Kidney (tissue), 14 donors: ENCODE data around the gene SLC24A4. TPM values are rescaled to one million over a fixed set of nuclear protein-coding genes. Genes with fewer than 3 reads are reported as not detected.

Experiments
- DNase-seq, 5 donors: peaks; one replicate each; pipeline ENCODE4 v3.0.0-alpha.2; 2013 to 2020
- FAIRE-seq: peaks from 2 replicates; lab custom pipeline; 2012; peaks lifted over from hg19 to GRCh38; lab: Jason Lieb, UNC
- H3K27ac ChIP-seq, 2 donors: one replicate each; pipeline ENCODE4 v1.7.0; 2013; ENCODE audit warnings: low read depth in 2 of 2, low read length in 2 of 2, inconsistent platforms in 1 of 2
- H3K27me3 ChIP-seq: one replicate; pipeline ENCODE4 v1.7.1; 2013; ENCODE audit warnings: low read length, inconsistent platforms; ENCODE audit not compliant: control insufficient read depth, insufficient read depth
- H3K36me3 ChIP-seq, 3 donors: one replicate each; pipeline versions ENCODE4 v1.7.0 to v1.7.1; 2013; ENCODE audit warnings: low read length in 3 of 3, control low read depth in 1 of 3, inconsistent platforms in 1 of 3; ENCODE audit not compliant: insufficient read depth in 3 of 3, control insufficient read depth in 2 of 3
- H3K4me1 ChIP-seq, 3 donors: one replicate each; pipeline versions ENCODE4 v1.7.0 to v1.7.1; 2013; ENCODE audit warnings: low read length in 3 of 3, inconsistent platforms in 1 of 3, low read depth in 1 of 3; ENCODE audit not compliant: control insufficient read depth in 2 of 3, insufficient read depth in 2 of 3
- H3K4me3 ChIP-seq, 3 donors: one replicate each; pipeline versions ENCODE4 v1.7.0 to v1.8.1; 2013; ENCODE audit warnings: low read length in 3 of 3, control low read depth in 1 of 3, inconsistent platforms in 1 of 3
- H3K9ac ChIP-seq, 3 donors: one replicate each; pipeline versions ENCODE4 v1.7.0 to v1.7.1; 2013; ENCODE audit warnings: low read length in 3 of 3, control low read depth in 1 of 3, inconsistent platforms in 1 of 3
- H3K9me3 ChIP-seq, 3 donors: one replicate each; pipeline versions ENCODE4 v1.7.0 to v1.7.1; 2013; ENCODE audit warnings: low read length in 3 of 3, control low read depth in 1 of 3, inconsistent platforms in 1 of 3; ENCODE audit not compliant: control insufficient read depth in 2 of 3, insufficient read depth in 1 of 3
- intact Hi-C: fragments of 100-400 bp; cut with DNase I; formaldehyde crosslinking; loops from one replicate; pipeline ENCODE4 v1.11.1; 2022
- polyA plus RNA-seq: library from polyadenylated mRNA; stranded (reverse); fragments of 350-450 nt; fragmentation: Illumina TruSeq; extraction: RNeasy Lipid Tissue Mini Kit (QIAGEN cat#74804); gene quantifications from one replicate; pipeline ENCODE4 v1.2.3, GENCODE V29; 2014; ENCODE audit warnings: low read depth, low replicate concordance; ENCODE audit not compliant: insufficient read depth
- total RNA-seq: library from RNA; stranded (reverse); fragmentation: NEBNext Ultra II Directional; extraction: Animal tissue kit (Norgen Biotek cat#: 25700); gene quantifications from one replicate; pipeline ENCODE4 v1.2.1, GENCODE V29; 2021
- TF ChIP-seq, protein P1 (sequence below): IDR thresholded peaks from 3 replicates; pipeline ENCODE4 v1.5.1; 2012; ENCODE audit warnings: mild to moderate bottlenecking, moderate library complexity, borderline replicate concordance; ENCODE audit not compliant: insufficient read depth; ENCODE audit errors: extremely low read depth
- donor health status: control.
- donor health status: control.
- donor health status: control.
- donor health status: control.
- donor health status: control.
- donor health status: DM: yes; HTN: yes; CAD: no.
- donor health status: Normal renal cell carcinoma (clear cell type).

SLC24A4 gene
- total and polyA plus RNA-seq, 2 donors from 2014 or later = 0.32 to 0.85 TPM

DNA sequence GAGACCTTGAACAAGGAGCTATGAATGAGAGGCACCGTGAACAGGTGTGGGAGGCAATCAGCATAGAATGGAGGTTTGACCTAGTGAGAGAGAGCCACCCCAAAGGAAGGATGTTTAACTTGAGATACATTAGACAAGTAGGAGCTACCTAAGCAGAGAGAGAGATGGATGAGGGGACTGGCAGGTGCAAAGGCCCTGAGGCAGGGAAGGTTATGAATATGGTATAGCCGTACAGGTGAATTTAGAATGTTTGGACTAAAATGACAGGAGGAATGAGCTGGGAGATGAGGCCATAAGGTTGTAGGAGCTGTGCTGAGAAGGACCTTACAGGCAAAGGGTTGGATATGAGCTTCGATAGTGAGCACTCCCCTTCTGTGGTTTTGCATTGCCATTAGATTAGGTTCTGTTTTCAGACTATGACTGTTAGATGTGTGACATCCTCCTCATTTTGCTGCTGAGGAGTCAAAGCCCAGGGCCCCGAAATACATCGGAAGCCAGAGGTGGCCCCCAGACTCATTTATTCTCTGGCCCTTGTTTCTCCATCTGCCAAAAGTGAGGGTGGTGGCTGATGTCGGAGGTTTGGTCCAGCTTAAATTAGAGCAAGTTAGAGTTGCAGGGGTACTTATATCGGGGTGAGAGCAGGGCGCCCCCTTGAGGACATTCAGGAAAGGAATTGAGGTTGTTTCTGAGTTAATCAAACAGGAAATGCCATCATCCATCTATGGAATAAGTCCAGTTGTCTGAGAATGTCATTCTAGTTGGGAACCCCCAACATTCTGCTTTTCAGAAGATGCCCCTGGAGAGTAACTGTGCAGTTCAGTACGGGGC is 29.4 kb downstream of the SLC24A4 start:
- DNase-seq = no peak
- Histone ChIP-seq H3K4me1 (no peaks in the 10 kb centered on the region), H3K27ac (no peak overlapping the region), H3K9me3 (no peaks in the 10 kb centered on the region), H3K4me3 (no peak overlapping the region), H3K36me3 (no peaks in the 10 kb centered on the region), H3K9ac (no peak overlapping the region), H3K27me3 (no peaks in the 10 kb centered on the region)
- no peak for FAIRE-seq
- TF ChIP-seq, protein P1, sequence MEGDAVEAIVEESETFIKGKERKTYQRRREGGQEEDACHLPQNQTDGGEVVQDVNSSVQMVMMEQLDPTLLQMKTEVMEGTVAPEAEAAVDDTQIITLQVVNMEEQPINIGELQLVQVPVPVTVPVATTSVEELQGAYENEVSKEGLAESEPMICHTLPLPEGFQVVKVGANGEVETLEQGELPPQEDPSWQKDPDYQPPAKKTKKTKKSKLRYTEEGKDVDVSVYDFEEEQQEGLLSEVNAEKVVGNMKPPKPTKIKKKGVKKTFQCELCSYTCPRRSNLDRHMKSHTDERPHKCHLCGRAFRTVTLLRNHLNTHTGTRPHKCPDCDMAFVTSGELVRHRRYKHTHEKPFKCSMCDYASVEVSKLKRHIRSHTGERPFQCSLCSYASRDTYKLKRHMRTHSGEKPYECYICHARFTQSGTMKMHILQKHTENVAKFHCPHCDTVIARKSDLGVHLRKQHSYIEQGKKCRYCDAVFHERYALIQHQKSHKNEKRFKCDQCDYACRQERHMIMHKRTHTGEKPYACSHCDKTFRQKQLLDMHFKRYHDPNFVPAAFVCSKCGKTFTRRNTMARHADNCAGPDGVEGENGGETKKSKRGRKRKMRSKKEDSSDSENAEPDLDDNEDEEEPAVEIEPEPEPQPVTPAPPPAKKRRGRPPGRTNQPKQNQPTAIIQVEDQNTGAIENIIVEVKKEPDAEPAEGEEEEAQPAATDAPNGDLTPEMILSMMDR = no peak
- intact Hi-C loops = no loop called here

DNA sequence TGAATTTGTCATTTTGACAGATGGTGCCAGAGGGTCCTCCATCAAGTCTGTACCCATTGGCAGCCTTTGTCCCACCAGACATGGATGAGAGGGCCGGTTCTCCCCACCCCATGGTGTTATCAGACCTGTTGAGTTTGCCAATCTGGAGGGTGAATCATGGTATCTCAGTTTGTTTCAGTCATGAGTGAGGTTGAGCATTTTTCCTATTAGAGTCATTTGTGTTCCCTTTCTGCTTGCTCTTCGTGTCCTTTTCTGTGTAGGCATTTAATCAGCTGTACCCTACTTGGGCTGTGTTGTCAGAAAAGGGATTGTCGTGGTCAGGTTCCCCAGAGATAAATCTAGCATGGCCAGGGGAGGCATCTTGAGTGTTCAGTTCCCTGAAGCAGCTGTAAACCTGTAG is 30.5 kb downstream of the SLC24A4 start:
- no peak overlapping the region for H3K9ac ChIP-seq
- intact Hi-C loops = no loop called here

DNA sequence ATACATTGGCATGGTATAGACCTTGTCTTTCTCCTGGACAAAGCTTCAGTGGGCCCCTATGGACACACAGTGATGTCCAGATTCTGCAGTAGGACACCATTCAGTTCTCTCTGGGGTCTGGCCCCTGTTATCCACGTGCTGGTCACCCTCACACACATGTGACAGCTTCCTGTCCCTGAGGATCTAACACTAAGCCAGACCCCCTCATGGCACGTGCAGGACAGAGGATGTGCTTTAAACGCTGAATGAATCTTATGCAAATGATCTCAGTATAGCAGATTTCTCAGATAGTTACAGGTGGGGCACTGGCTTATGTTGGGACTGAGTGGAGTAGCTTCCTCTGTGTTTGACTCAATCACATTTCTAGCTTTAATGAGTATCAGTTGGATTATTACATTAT is 33.7 kb downstream of the SLC24A4 start:
- H3K4me3 ChIP-seq = no peak overlapping the region
- H3K4me1 ChIP-seq = no peaks in the 10 kb centered on the region
- DNase-seq = no peak
- no peaks in the 10 kb centered on the region for H3K9me3 ChIP-seq
- no peak overlapping the region for H3K27ac ChIP-seq
- H3K27me3 ChIP-seq = no peaks in the 10 kb centered on the region
- intact Hi-C loops = no loop called here
- FAIRE-seq = no peak
- TF ChIP-seq, protein P1 = no peak
- no peak overlapping the region for H3K9ac ChIP-seq
- no peaks in the 10 kb centered on the region for H3K36me3 ChIP-seq

More for the DNA sequence above, 30.5 kb downstream of the SLC24A4 start:
- no peak for DNase-seq
- H3K4me3 ChIP-seq = no peak overlapping the region
- no peaks in the 10 kb centered on the region for H3K27me3 ChIP-seq
- no peaks in the 10 kb centered on the region for H3K9me3 ChIP-seq
- no peaks in the 10 kb centered on the region for H3K36me3 ChIP-seq
- H3K27ac ChIP-seq = no peak overlapping the region
- H3K4me1 ChIP-seq = no peaks in the 10 kb centered on the region
- FAIRE-seq = no peak
- TF ChIP-seq, protein P1 = no peak
